GM12878 (cell line): Measurements from ENCODE around the gene SELENOP.

Experiments used
- POLR2A ChIP-seq: IDR thresholded peaks from 2 replicates; pipeline ENCODE4 v1.6.1; 2011; ENCODE audit warnings: low read depth, mild to moderate bottlenecking, low read length
- TF ChIP-seq, protein P1 (sequence below), 3 experiments: IDR thresholded peaks in 2 of 3; conservative IDR thresholded peaks in 1 of 3; 2 replicates each; pipeline ENCODE4 v1.5.1; 2011; ENCODE audit warnings: low read depth in 3 of 3, low read length in 3 of 3, mild to moderate bottlenecking in 3 of 3, control low read depth in 2 of 3, moderate library complexity in 2 of 3, inconsistent platforms in 1 of 3, mixed read lengths in 1 of 3; ENCODE audit not compliant: control insufficient read depth in 2 of 3, insufficient read depth in 1 of 3; ENCODE audit errors: extremely low read depth in 1 of 3

DNA sequence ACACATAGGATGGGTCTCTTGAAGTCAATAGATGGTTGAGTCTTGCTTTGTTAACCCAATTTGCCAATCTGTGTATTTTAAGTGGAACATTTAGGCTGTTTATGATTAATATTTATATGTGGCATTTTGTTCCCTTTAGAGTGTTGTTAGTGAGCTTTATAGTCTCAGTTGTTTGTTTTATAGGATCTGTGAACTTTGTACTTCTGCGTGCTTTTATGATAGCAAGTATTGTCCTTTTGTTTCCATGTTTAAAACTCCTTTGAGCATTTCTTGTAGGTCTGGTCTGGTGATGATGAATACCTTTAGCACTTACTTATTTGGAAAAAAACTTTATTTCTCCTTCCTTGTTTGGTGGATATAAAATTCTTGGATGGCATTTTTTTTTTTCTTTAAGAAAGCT lies 23.8 kb downstream of the SELENOP start:
- TF ChIP-seq, protein P1, sequence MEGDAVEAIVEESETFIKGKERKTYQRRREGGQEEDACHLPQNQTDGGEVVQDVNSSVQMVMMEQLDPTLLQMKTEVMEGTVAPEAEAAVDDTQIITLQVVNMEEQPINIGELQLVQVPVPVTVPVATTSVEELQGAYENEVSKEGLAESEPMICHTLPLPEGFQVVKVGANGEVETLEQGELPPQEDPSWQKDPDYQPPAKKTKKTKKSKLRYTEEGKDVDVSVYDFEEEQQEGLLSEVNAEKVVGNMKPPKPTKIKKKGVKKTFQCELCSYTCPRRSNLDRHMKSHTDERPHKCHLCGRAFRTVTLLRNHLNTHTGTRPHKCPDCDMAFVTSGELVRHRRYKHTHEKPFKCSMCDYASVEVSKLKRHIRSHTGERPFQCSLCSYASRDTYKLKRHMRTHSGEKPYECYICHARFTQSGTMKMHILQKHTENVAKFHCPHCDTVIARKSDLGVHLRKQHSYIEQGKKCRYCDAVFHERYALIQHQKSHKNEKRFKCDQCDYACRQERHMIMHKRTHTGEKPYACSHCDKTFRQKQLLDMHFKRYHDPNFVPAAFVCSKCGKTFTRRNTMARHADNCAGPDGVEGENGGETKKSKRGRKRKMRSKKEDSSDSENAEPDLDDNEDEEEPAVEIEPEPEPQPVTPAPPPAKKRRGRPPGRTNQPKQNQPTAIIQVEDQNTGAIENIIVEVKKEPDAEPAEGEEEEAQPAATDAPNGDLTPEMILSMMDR (IDR thresholded peaks at IDR 0.05 in 2 of 3, conservative IDR thresholded peaks at IDR 0.05 in 1 of 3; ENCODE audit: control insufficient read depth in 2 of 3, extremely low read depth in 1 of 3, insufficient read depth in 1 of 3, low read depth in 3 of 3, low read length in 3 of 3), result no peak
- no peak for TF ChIP-seq POLR2A
